ENCODE measurements around the gene HDAC6.

Gene HDAC6

GRCh38 chrX:48791063-48791820 lies 10.6 kb upstream of the HDAC6 start:
- no peak overlapping the region for H3K4me3 ChIP-seq (ENCODE audit: low read depth in 1 of 2, low read length in 2 of 2)
- H3K9me3 ChIP-seq (ENCODE audit: control insufficient read depth in 1 of 2, low read length in 2 of 2): no peaks in the 10 kb centered on the region
- H3K36me3 ChIP-seq (ENCODE audit: control insufficient read depth in 1 of 2, insufficient read depth in 2 of 2, low read length in 2 of 2): no peaks in the 10 kb centered on the region
- H3K4me1 ChIP-seq (ENCODE audit: control insufficient read depth in 1 of 2, insufficient read depth in 2 of 2, low read length in 2 of 2): no peaks in the 10 kb centered on the region
- H3K27me3 ChIP-seq (ENCODE audit: low read depth, low read length): no peaks in the 10 kb centered on the region
- H3K27ac ChIP-seq (ENCODE audit: low read length): no peak overlapping the region

GRCh38 chrX:48792219-48792618 lies 9.6 kb upstream of the HDAC6 start:
- no peaks in the 10 kb centered on the region for H3K27me3 ChIP-seq (ENCODE audit: low read depth, low read length)
- H3K4me3 ChIP-seq (ENCODE audit: low read depth in 1 of 2, low read length in 2 of 2): no peak overlapping the region
- no peak overlapping the region for H3K27ac ChIP-seq (ENCODE audit: low read length)
- H3K9me3 ChIP-seq (ENCODE audit: control insufficient read depth in 1 of 2, low read length in 2 of 2): no peaks in the 10 kb centered on the region
- no peaks in the 10 kb centered on the region for H3K4me1 ChIP-seq (ENCODE audit: control insufficient read depth in 1 of 2, insufficient read depth in 2 of 2, low read length in 2 of 2)
- H3K36me3 ChIP-seq (ENCODE audit: control insufficient read depth in 1 of 2, insufficient read depth in 2 of 2, low read length in 2 of 2): no peaks in the 10 kb centered on the region

GRCh38 chrX:48793935-48794334 lies 7.9 kb upstream of the HDAC6 start:
- no peak overlapping the region for H3K4me3 ChIP-seq (ENCODE audit: low read depth in 1 of 2, low read length in 2 of 2)
- no peaks in the 10 kb centered on the region for H3K36me3 ChIP-seq (ENCODE audit: control insufficient read depth in 1 of 2, insufficient read depth in 2 of 2, low read length in 2 of 2)
- H3K4me1 ChIP-seq (ENCODE audit: control insufficient read depth in 1 of 2, insufficient read depth in 2 of 2, low read length in 2 of 2): no peaks in the 10 kb centered on the region
- H3K27ac ChIP-seq (ENCODE audit: low read length): no peak overlapping the region
- no peaks in the 10 kb centered on the region for H3K9me3 ChIP-seq (ENCODE audit: control insufficient read depth in 1 of 2, low read length in 2 of 2)
- H3K27me3 ChIP-seq (ENCODE audit: low read depth, low read length): no peaks in the 10 kb centered on the region

GRCh38 chrX:48794340-48794910 lies 7.4 kb upstream of the HDAC6 start:
- Histone ChIP-seq H3K4me3 (ENCODE audit: low read depth in 1 of 2, low read length in 2 of 2) (no peak overlapping the region), H3K36me3 (ENCODE audit: control insufficient read depth in 1 of 2, insufficient read depth in 2 of 2, low read length in 2 of 2) (no peaks in the 10 kb centered on the region), H3K27me3 (ENCODE audit: low read depth, low read length) (no peaks in the 10 kb centered on the region), H3K27ac (ENCODE audit: low read length) (no peak overlapping the region), H3K9me3 (ENCODE audit: control insufficient read depth in 1 of 2, low read length in 2 of 2) (no peaks in the 10 kb centered on the region), H3K4me1 (ENCODE audit: control insufficient read depth in 1 of 2, insufficient read depth in 2 of 2, low read length in 2 of 2) (no peaks in the 10 kb centered on the region)

- no peaks in the 10 kb centered on the region for H3K4me1 ChIP-seq (ENCODE audit: control insufficient read depth in 1 of 2, insufficient read depth in 2 of 2, low read length in 2 of 2)
- no peaks in the 10 kb centered on the region for H3K9me3 ChIP-seq (ENCODE audit: control insufficient read depth in 1 of 2, low read length in 2 of 2)
- no peak overlapping the region for H3K4me3 ChIP-seq (ENCODE audit: low read depth in 1 of 2, low read length in 2 of 2)
- H3K36me3 ChIP-seq (ENCODE audit: control insufficient read depth in 1 of 2, insufficient read depth in 2 of 2, low read length in 2 of 2): no peaks in the 10 kb centered on the region
- H3K27me3 ChIP-seq (ENCODE audit: low read depth, low read length): no peaks in the 10 kb centered on the region
- no peak overlapping the region for H3K27ac ChIP-seq (ENCODE audit: low read length)
Observed at GRCh38 chrX:48794911-48795515, 6.9 kb upstream of the HDAC6 start.

- Histone ChIP-seq H3K27ac (ENCODE audit: low read length) (no peak overlapping the region), H3K9me3 (ENCODE audit: control insufficient read depth in 1 of 2, low read length in 2 of 2) (no peaks in the 10 kb centered on the region), H3K27me3 (ENCODE audit: low read depth, low read length) (no peaks in the 10 kb centered on the region), H3K4me3 (ENCODE audit: low read depth in 1 of 2, low read length in 2 of 2) (no peak overlapping the region), H3K4me1 (ENCODE audit: control insufficient read depth in 1 of 2, insufficient read depth in 2 of 2, low read length in 2 of 2) (peaks cover 4 to 5% of the 10 kb centered on the region in 2 donors), H3K36me3 (ENCODE audit: control insufficient read depth in 1 of 2, insufficient read depth in 2 of 2, low read length in 2 of 2) (no peaks in the 10 kb centered on the region)
Observed at GRCh38 chrX:48798318-48798717, 3.5 kb upstream of the HDAC6 start.

- no peaks in the 10 kb centered on the region for H3K27me3 ChIP-seq (ENCODE audit: low read depth, low read length)
- no peaks in the 10 kb centered on the region for H3K9me3 ChIP-seq (ENCODE audit: control insufficient read depth in 1 of 2, low read length in 2 of 2)
- H3K27ac ChIP-seq (ENCODE audit: low read length): peak overlapping the region; percentile 92
- peaks cover 4 to 5% of the 10 kb centered on the region in 2 donors for H3K4me1 ChIP-seq (ENCODE audit: control insufficient read depth in 1 of 2, insufficient read depth in 2 of 2, low read length in 2 of 2)
- H3K36me3 ChIP-seq (ENCODE audit: control insufficient read depth in 1 of 2, insufficient read depth in 2 of 2, low read length in 2 of 2): peaks cover 0 to 13% of the 10 kb centered on the region in 2 donors
- H3K4me3 ChIP-seq (ENCODE audit: low read depth in 1 of 2, low read length in 2 of 2): peak overlapping the region; percentile 63 to 75
Observed at GRCh38 chrX:48800574-48801279, 1.1 kb upstream of the HDAC6 start.

- H3K4me3 ChIP-seq (ENCODE audit: low read depth in 1 of 2, low read length in 2 of 2): peak overlapping the region; percentile 54 to 60
- H3K36me3 ChIP-seq (ENCODE audit: control insufficient read depth in 1 of 2, insufficient read depth in 2 of 2, low read length in 2 of 2): peaks cover 3 to 13% of the 10 kb centered on the region in 2 donors
- no peaks in the 10 kb centered on the region for H3K27me3 ChIP-seq (ENCODE audit: low read depth, low read length)
- H3K9me3 ChIP-seq (ENCODE audit: control insufficient read depth in 1 of 2, low read length in 2 of 2): no peaks in the 10 kb centered on the region
- H3K27ac ChIP-seq (ENCODE audit: low read length): peak overlapping the region; percentile 96
- peaks cover 4 to 5% of the 10 kb centered on the region in 2 donors for H3K4me1 ChIP-seq (ENCODE audit: control insufficient read depth in 1 of 2, insufficient read depth in 2 of 2, low read length in 2 of 2)
Observed at GRCh38 chrX:48802089-48802904, 430 bp downstream of the HDAC6 start.

GRCh38 chrX:48802905-48803200 lies 986 bp downstream of the HDAC6 start:
- peak overlapping the region; percentile 54 to 60 for H3K4me3 ChIP-seq (ENCODE audit: low read depth in 1 of 2, low read length in 2 of 2)
- peak overlapping the region; percentile 96 for H3K27ac ChIP-seq (ENCODE audit: low read length)
- no peaks in the 10 kb centered on the region for H3K27me3 ChIP-seq (ENCODE audit: low read depth, low read length)
- no peaks in the 10 kb centered on the region for H3K9me3 ChIP-seq (ENCODE audit: control insufficient read depth in 1 of 2, low read length in 2 of 2)
- H3K36me3 ChIP-seq (ENCODE audit: control insufficient read depth in 1 of 2, insufficient read depth in 2 of 2, low read length in 2 of 2): peaks cover 3 to 14% of the 10 kb centered on the region in 2 donors
- peaks cover 4 to 5% of the 10 kb centered on the region in 2 donors for H3K4me1 ChIP-seq (ENCODE audit: control insufficient read depth in 1 of 2, insufficient read depth in 2 of 2, low read length in 2 of 2)

- H3K36me3 ChIP-seq (ENCODE audit: control insufficient read depth in 1 of 2, insufficient read depth in 2 of 2, low read length in 2 of 2): peaks cover 3 to 23% of the 10 kb centered on the region in 2 donors
- no peaks in the 10 kb centered on the region for H3K27me3 ChIP-seq (ENCODE audit: low read depth, low read length)
- peaks cover 0 to 4% of the 10 kb centered on the region in 2 donors for H3K4me1 ChIP-seq (ENCODE audit: control insufficient read depth in 1 of 2, insufficient read depth in 2 of 2, low read length in 2 of 2)
- H3K27ac ChIP-seq (ENCODE audit: low read length): no peak overlapping the region
- no peak overlapping the region for H3K4me3 ChIP-seq (ENCODE audit: low read depth in 1 of 2, low read length in 2 of 2)
- no peaks in the 10 kb centered on the region for H3K9me3 ChIP-seq (ENCODE audit: control insufficient read depth in 1 of 2, low read length in 2 of 2)
Observed at GRCh38 chrX:48806081-48806480, 4.2 kb downstream of the HDAC6 start.

- no peaks in the 10 kb centered on the region for H3K27me3 ChIP-seq (ENCODE audit: low read depth, low read length)
- H3K36me3 ChIP-seq (ENCODE audit: control insufficient read depth in 1 of 2, insufficient read depth in 2 of 2, low read length in 2 of 2): peaks cover 7 to 56% of the 10 kb centered on the region in 2 donors
- no peak overlapping the region for H3K27ac ChIP-seq (ENCODE audit: low read length)
- no peaks in the 10 kb centered on the region for H3K9me3 ChIP-seq (ENCODE audit: control insufficient read depth in 1 of 2, low read length in 2 of 2)
- no peak overlapping the region for H3K4me3 ChIP-seq (ENCODE audit: low read depth in 1 of 2, low read length in 2 of 2)
- no peaks in the 10 kb centered on the region for H3K4me1 ChIP-seq (ENCODE audit: control insufficient read depth in 1 of 2, insufficient read depth in 2 of 2, low read length in 2 of 2)
Observed at GRCh38 chrX:48813644-48814043, 11.8 kb downstream of the HDAC6 start.

All from muscle layer of duodenum (tissue), 2 donors.